COLO668 (cell line): ENCODE results near the gene RSPO4.

Source experiments
- DNase-seq: peaks from one replicate; lab custom pipeline; 2025; ENCODE audit not compliant: unreplicated experiment; lab: John Stamatoyannopoulos, UW

The RSPO4 gene

DNA sequence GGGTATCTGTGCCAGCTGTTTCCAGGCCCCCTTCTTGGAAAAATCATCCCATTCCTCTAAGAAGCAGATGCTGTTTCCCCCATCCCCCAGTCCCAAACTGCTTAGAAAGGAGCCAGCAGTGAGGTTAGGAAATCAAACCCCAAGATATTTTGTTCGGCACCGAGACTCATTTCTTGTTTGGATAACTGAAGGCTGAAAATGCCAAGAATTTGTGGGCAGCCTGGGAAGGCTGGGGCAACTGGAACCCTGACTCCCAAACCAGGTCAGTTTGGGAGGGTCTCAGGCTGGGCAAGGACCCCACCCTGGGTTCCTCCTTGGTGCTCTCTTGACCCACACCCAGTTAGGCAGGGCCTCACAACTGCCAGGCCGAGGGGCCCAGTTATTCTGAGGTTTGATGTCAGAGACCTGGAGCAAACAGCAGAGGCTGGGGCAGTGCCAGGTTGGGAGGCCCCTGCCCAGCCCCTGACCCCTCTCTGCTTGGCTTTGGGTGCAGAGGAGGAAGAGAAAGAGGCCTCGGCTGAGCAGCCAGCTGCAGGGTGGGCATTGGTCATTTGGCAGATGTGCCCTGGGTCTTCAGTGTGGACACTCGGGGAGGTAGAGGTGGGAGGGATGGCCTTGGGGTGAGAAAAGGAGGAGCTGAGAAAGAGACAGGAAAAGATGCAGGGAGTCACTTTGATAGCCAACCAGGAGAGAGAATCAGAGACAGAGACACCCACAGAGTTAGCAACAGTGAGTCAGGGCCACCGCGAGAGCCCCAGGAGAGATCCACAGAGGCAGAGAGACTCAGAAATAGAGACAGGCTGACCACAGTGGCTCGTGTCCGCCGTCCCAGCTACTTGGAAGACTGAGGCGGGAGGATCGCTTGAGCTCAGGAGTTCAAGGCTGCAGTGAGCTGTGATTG, 91.0 kb downstream of the RSPO4 start:
- DNase-seq, result no peak

DNA sequence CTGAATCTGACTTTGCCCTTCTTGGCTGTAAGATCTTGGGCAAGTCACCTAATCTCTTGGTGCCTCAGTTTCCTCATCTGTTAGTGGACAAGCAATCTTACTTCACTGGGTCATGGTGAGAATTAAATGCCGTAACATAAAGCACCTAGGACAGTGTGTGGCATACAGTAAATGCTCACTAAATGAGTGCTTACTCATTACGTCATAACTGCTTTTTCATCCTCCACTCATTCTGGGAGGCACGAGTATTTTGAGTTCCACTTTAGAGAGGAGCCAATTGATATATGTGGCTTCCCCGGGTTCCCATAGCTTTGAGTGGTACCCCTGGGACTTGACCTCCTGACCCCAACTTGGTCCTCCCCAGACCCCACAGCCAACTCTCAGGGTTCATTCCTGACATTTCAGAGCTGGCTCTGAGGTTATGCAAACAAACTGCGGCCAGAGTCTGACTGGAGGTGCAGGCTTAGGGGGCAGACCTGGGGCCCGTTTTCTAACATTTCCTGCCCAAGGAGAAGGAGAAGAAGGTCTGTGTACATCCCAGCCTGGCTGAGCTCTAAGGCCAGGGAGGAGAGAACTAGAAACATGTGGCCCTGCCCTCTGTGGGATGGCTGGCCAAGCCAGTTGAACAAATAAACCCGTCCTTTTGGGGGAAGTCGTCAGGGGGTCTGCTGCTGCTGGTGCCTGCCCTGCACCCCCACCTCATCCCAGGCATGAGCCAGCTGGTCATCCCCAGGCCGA, 91.8 kb downstream of the RSPO4 start:
- DNase-seq, result no peak

DNA sequence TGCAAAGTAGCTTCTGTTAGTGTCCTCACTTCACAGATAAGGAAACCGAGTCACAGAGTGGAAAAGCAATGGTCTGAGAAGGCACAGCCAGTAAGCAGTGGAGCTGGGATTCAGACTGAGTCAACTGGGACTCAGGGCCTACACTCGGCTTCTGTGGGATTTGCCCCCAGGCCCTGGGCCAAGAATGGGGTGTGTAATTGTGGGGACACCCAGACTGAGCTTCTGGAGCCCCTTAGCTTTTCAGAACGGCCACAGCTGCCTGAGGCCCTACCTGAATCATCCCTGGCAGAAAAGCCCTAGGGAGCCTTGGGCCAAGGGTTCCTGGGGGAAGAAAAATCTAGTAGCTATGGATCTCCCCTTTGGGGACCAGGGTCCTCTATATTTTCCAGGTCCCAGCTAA, 92.5 kb downstream of the RSPO4 start:
- no peak for DNase-seq
